ENCODE measurements around the gene MBD3L1.

MBD3L1 gene

GRCh38 chr19:8850488-8850887 is 18.3 kb downstream of the MBD3L1 start:
- no peaks in the 10 kb centered on the region for H3K27me3 Mint-ChIP-seq (ENCODE audit: low read depth, poor library complexity)
- H3K9me3 Mint-ChIP-seq = peaks cover 63% of the 10 kb centered on the region
- H3K36me3 Mint-ChIP-seq (ENCODE audit: low read depth) = peaks cover 5% of the 10 kb centered on the region
- H3K4me3 Mint-ChIP-seq = no peak overlapping the region
- TF ChIP-seq CTCF (IDR thresholded peaks at IDR 0.05) = no peak
- DNase-seq = no peak
- no peak overlapping the region for H3K27ac Mint-ChIP-seq
- no peaks in the 10 kb centered on the region for H3K4me1 Mint-ChIP-seq

- H3K4me3 Mint-ChIP-seq = no peak overlapping the region
- peaks cover 67% of the 10 kb centered on the region for H3K9me3 Mint-ChIP-seq
These were observed 26.1 kb downstream of the MBD3L1 start for GRCh38 chr19:8858260-8858659.

DNA sequence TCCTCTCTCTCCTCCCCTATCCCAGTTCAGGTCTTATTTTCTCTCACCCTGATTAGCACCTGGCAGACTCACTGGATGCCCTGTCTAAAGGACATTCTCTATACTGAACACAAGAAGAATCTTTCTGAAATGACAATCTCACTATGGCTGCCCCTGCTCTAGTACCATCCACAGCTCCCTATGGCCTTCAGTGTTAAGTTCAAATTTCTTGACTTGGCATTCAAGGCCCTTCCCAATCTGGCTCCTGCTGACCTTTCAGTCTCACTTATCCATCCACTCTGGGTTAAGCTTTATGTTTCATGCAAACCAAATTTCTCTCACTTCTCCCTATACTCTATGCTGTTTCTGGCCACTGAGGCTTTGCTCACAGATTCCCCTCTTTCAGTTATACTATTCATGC is 34.2 kb downstream of the MBD3L1 start:
- Mint-ChIP-seq H3K9me3 (peaks cover 32% of the 10 kb centered on the region), H3K4me3 (no peak overlapping the region), H3K4me1 (no peaks in the 10 kb centered on the region), H3K36me3 (ENCODE audit: low read depth) (no peaks in the 10 kb centered on the region), H3K27ac (no peak overlapping the region), H3K27me3 (ENCODE audit: low read depth, poor library complexity) (peaks cover 3% of the 10 kb centered on the region)
- no peak for TF ChIP-seq CTCF (IDR thresholded peaks at IDR 0.05)
- no peak for DNase-seq

More at GRCh38 chr19:8858260-8858659, 26.1 kb downstream of the MBD3L1 start:
- no peak for DNase-seq
- peaks cover 2% of the 10 kb centered on the region for H3K27me3 Mint-ChIP-seq (ENCODE audit: low read depth, poor library complexity)
- no peaks in the 10 kb centered on the region for H3K4me1 Mint-ChIP-seq
- TF ChIP-seq CTCF (IDR thresholded peaks at IDR 0.05) = no peak
- no peak overlapping the region for H3K27ac Mint-ChIP-seq
- H3K36me3 Mint-ChIP-seq (ENCODE audit: low read depth) = no peaks in the 10 kb centered on the region

- no peak for TF ChIP-seq CTCF (IDR thresholded peaks at IDR 0.05)
- Mint-ChIP-seq H3K4me3 (no peak overlapping the region), H3K27ac (no peak overlapping the region), H3K4me1 (no peaks in the 10 kb centered on the region), H3K9me3 (peaks cover 52% of the 10 kb centered on the region), H3K36me3 (ENCODE audit: low read depth) (no peaks in the 10 kb centered on the region), H3K27me3 (ENCODE audit: low read depth, poor library complexity) (no peaks in the 10 kb centered on the region)
- DNase-seq = no peak
These were observed 45.9 kb downstream of the MBD3L1 start for GRCh38 chr19:8877854-8878705.

DNA sequence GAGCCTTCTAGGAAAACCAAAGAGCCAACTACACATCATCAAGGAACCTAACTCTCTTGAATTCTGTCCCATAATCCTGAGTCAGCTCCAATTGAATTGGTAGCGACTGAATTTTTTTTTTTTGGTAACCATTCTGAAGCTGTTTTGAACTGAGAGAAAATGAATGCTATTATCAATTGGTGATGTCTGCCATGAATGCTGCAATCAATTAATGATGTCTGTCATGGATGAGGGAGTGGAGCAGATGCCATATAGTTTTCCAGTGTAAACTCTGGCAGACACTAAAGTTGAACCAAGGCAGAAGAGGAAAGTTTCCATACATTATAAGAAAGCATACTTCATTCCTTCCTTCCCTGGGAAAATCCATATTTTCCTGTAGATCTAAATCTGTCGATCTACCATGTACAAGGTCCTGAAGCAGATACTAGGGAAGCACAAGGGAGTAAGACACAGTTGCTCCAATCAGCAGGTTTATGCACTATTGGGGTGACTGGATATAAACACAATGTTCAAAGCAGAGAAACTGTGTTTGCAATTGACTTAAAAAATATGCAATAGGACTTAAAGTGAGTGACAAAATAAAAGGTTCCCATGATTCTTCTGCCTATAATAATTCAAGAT is 48.8 kb downstream of the MBD3L1 start:
- no peak for DNase-seq
- Mint-ChIP-seq H3K4me3 (no peak overlapping the region), H3K27ac (no peak overlapping the region), H3K27me3 (ENCODE audit: low read depth, poor library complexity) (no peaks in the 10 kb centered on the region), H3K36me3 (ENCODE audit: low read depth) (no peaks in the 10 kb centered on the region), H3K9me3 (peaks cover 34% of the 10 kb centered on the region), H3K4me1 (no peaks in the 10 kb centered on the region)
- TF ChIP-seq CTCF (IDR thresholded peaks at IDR 0.05) = no peak

All from nephron progenitor cell (in vitro differentiated cells).